Activated T-cell treated with anti-CD3 and anti-CD28 coated beads, Interleukin-2, amount 50 U/mL, for 72 hours (primary cell): Measurements from ENCODE around the gene PDAP1. TPM values are rescaled to one million over a fixed set of nuclear protein-coding genes. Genes with fewer than 3 reads are reported as not detected.
"Not testable (repeated sequence)": the region's sequence is repeated elsewhere in the genome, so short reads cannot be mapped to it uniquely, and the experiment has no call there.

Experiments used
- ATAC-seq, 2 donors: fragments of 150-1000 bp; cut with Tn5 transposase; replicated peaks in 1 of 2; 2 replicates each; pipeline ENCODE4 v1.10.0; 2021; ENCODE audit warnings: moderate library complexity in 2 of 2, mild to moderate bottlenecking in 1 of 2
- DNase-seq, 2 donors: peaks; one replicate each; pipeline ENCODE4 v3.0.0; 2021 to 2022; ENCODE audit warnings: mixed read lengths in 1 of 2
- H3K27ac Mint-ChIP-seq: one replicate; pipeline ENCODE4 v1.8.0; 2022; ENCODE audit warnings: mild to moderate bottlenecking, moderate library complexity, mixed read lengths
- H3K27me3 Mint-ChIP-seq: one replicate; pipeline ENCODE4 v1.8.0; 2022; ENCODE audit warnings: low read depth, mixed read lengths
- H3K36me3 Mint-ChIP-seq, 2 donors: one replicate each; pipeline ENCODE4 v1.8.0; 2022; ENCODE audit warnings: mixed read lengths in 2 of 2, mild to moderate bottlenecking in 1 of 2; ENCODE audit not compliant: insufficient read depth in 2 of 2
- H3K4me1 Mint-ChIP-seq: one replicate; pipeline ENCODE4 v1.8.0; 2022; ENCODE audit warnings: low read depth, mixed read lengths
- H3K4me3 Mint-ChIP-seq, 2 donors: one replicate each; pipeline ENCODE4 v1.8.0; 2022; ENCODE audit warnings: mild to moderate bottlenecking in 2 of 2, mixed read lengths in 2 of 2, moderate library complexity in 2 of 2
- H3K9me3 Mint-ChIP-seq, 2 donors: one replicate each; pipeline ENCODE4 v1.8.0; 2022; ENCODE audit warnings: mixed read lengths in 2 of 2
- total RNA-seq, 2 donors: library from RNA; stranded (reverse); gene quantifications; one replicate each; pipeline ENCODE4 v1.2.3, GENCODE V29; 2022

PDAP1 gene
- total RNA-seq, 2 donors from 2014 or later, result 95.0 to 108 TPM

DNA sequence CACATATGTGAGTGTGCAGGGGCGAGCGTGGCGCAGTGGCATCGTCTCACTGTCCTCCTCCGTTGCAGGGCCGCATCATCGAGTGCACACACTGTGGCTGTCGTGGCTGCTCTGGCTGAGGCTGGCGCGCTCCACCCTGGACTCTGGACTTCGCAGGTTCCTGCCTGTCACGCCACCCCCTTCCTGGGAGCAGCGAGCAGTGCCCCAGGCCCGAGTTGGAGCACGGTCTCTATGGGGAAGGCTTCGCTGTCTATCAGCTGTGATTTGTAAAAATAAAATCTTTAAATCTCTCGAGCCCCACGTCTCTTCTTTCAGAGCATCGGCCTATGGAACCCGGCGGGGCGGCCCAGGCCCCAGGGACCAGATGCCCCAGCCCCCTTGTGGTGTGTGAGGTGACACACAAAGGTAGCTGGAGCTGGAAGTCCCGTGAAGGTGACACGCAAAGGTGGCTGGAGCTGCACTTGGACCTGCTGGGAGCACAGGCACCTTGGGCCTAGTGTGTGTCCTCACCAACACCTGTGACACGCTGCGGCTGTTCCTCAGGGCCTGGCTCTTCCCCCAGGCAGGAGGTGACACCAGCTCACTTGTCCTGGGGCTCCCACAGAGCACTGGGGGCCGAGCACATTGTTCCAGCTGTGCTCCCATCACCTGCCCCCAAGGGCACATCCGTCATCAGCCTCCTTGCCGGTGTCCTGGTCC lies 11.1 kb upstream of the PDAP1 start:
- Mint-ChIP-seq H3K4me3 (no peak overlapping the region), H3K36me3 (peaks cover 10 to 31% of the 10 kb centered on the region in 2 donors), H3K27me3 (no peaks in the 10 kb centered on the region), H3K9me3 (no peaks in the 10 kb centered on the region), H3K27ac (no peak overlapping the region), H3K4me1 (peaks cover 18% of the 10 kb centered on the region)
- peak in 1 of 2 donors; percentile 24 for ATAC-seq
- no peak for DNase-seq

DNA sequence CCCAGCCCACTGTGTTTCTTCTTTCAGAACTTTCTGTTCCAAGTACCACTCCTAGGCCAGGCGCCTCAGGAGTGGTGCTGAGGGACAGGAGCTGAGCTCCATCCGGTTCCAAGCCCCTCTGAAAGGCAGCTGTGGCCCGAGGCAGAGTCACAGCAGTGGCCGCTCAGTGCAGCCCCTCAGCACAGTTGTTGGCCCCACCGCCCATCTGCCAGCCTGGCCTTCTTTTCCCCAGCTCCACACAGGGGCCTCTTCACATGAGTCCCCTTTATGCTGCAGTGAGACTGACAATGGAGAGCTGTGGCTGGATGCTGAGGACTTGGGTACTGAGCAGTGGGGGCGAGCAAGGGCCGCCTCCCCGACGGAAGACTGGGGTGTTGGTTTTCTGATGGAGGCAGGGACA lies 9.9 kb upstream of the PDAP1 start:
- peaks cover 10 to 32% of the 10 kb centered on the region in 2 donors for H3K36me3 Mint-ChIP-seq
- no peak overlapping the region for H3K4me3 Mint-ChIP-seq
- no peak for DNase-seq
- H3K27ac Mint-ChIP-seq, result no peak overlapping the region
- H3K9me3 Mint-ChIP-seq, result no peaks in the 10 kb centered on the region
- no peak for ATAC-seq
- no peaks in the 10 kb centered on the region for H3K27me3 Mint-ChIP-seq
- peaks cover 18% of the 10 kb centered on the region for H3K4me1 Mint-ChIP-seq

DNA sequence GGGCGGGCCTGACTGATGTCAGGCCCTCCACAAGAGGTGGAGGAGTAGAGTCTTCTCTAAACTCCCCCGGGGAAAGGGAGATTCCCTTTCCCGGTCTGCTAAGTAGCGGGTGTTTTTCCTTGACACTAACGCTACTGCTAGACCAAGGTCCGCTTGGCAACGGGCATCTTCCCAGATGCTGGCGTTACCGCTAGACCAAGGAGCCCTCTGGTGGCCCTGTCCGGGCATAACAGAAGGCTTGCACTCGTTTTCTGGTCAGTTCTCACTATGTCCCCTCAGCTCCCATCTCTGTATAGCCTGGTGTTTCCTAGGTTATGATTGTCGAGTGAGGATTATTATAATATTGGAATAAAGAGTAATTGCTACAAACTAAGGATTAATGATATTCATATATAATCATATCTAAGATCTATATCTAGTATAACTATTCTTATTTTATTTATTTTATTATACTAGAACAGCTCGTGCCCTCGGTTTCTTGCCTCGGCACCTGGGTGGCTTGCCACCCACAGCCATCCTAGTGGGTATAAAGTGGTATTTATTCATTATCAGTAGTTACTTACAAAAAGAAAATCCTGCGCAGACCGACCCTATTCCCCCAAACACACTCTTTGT lies 7.2 kb upstream of the PDAP1 start:
- H3K36me3 Mint-ChIP-seq, result peaks cover 18 to 45% of the 10 kb centered on the region in 2 donors
- H3K9me3 Mint-ChIP-seq, ATAC-seq, H3K27me3 Mint-ChIP-seq, H3K27ac Mint-ChIP-seq, H3K4me3 Mint-ChIP-seq: not testable (repeated sequence)
- peaks cover 23% of the 10 kb centered on the region for H3K4me1 Mint-ChIP-seq
- DNase-seq, result peak; percentile 30 to 43

DNA sequence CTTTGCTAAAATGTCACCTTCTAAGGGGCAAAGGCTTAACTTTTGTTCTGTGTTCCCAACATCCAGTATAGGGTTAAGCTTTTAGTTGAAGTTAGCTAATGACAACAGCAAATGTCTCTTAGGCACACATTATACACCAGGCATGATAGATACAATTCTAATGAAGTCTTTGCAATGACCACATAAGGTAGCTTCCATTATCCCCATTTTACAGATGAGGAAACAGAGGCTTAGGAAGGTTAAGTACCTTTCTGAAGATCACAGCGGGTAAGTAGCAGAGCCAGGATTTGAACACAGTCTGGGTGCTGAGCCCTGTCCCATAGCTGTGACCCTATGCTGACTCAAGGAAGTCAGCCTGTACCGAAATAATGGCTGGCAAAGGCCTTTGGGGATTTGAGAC lies 2.2 kb upstream of the PDAP1 start:
- Mint-ChIP-seq H3K36me3 (peaks cover 22 to 34% of the 10 kb centered on the region in 2 donors), H3K9me3 (no peaks in the 10 kb centered on the region), H3K4me3 (peak overlapping the region; percentile 95), H3K27me3 (no peaks in the 10 kb centered on the region), H3K27ac (peak overlapping the region; percentile 93), H3K4me1 (peaks cover 42% of the 10 kb centered on the region)
- ATAC-seq (no peak), DNase-seq (no peak)

DNA sequence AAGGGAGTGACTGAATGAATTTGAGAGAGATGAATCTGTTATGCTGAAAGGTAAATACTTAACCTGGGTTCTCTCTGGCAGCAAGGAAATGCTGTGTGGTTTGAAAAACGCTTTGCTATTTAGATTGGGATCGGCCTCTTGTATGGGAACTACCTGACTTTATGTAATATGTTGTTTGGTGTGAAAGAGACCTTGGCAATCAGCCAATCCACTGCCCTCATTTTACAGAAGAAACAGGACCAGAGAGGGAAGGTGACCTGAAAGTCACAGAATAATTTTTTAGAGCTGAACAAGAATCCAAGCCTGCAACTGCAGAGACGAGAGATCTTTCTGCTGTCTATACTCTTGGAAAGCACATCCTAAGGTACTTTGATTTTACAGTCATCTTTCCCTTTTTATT lies 1.4 kb upstream of the PDAP1 start:
- H3K27ac Mint-ChIP-seq, result peak overlapping the region; percentile 93
- no peaks in the 10 kb centered on the region for H3K27me3 Mint-ChIP-seq
- H3K4me3 Mint-ChIP-seq, result peak overlapping the region; percentile 95
- ATAC-seq (no peak), DNase-seq (no peak)
- peaks cover 19 to 29% of the 10 kb centered on the region in 2 donors for H3K36me3 Mint-ChIP-seq
- no peaks in the 10 kb centered on the region for H3K9me3 Mint-ChIP-seq
- peaks cover 45% of the 10 kb centered on the region for H3K4me1 Mint-ChIP-seq

DNA sequence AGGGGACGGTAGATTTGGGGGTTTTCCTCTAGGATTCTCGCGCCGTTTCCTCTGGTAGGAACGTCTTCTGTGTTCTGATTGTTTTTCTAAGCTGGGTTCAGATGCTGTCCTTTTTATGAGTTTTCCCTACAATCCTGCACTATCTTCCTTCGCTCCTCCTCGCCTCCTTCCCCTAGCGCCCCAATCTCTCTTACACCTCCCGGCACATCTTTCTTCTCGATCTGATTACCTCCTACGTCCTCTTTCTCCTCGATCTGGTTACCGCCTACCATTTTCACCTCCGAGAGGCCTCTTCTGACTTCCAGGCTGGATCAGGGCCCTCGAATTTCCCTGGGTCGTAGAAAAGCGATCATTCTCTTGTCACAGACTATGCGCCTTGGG lies 785 bp upstream of the PDAP1 start:
- H3K36me3 Mint-ChIP-seq, result peaks cover 20 to 27% of the 10 kb centered on the region in 2 donors
- ATAC-seq, result peak; percentile 10

DNA sequence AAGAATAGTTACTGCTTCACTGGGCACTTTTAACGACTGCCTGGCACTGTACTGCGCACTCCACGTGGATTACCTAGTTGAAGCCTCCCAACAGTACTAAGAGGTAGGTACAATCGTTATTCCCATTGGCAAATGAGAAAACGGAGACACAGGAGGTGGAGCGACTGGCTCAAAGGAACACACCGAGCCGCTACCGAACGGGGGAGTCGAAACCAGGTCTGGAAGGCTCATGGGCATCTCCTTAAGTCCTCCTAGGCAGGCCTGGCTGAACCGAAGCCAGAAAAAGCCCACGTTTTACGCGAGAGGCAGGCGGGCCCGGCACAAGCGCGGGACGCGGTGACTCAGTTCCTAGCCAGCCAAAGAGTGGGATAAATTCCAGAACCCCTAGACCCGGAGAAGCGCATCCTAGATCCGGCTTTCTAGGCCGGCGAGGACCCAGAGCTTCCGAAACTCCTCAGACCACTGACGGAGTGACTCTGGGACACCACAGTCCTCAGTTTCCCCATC lies 472 bp downstream of the PDAP1 start:
- peak; percentile 37 to 41 for DNase-seq
- Mint-ChIP-seq H3K36me3 (peaks cover 22 to 29% of the 10 kb centered on the region in 2 donors), H3K27ac (peak overlapping the region; percentile 94), H3K9me3 (no peaks in the 10 kb centered on the region), H3K4me1 (peaks cover 52% of the 10 kb centered on the region), H3K27me3 (no peaks in the 10 kb centered on the region), H3K4me3 (peak overlapping the region; percentile 95)
- peak; percentile 6 to 21 for ATAC-seq

More for the DNA sequence above, 785 bp upstream of the PDAP1 start:
- peak in 1 of 2 donors; percentile 21 for DNase-seq
- no peaks in the 10 kb centered on the region for H3K27me3 Mint-ChIP-seq
- H3K4me3 Mint-ChIP-seq, result peak overlapping the region; percentile 95
- no peaks in the 10 kb centered on the region for H3K9me3 Mint-ChIP-seq
- peaks cover 47% of the 10 kb centered on the region for H3K4me1 Mint-ChIP-seq
- H3K27ac Mint-ChIP-seq, result peak overlapping the region; percentile 94

DNA sequence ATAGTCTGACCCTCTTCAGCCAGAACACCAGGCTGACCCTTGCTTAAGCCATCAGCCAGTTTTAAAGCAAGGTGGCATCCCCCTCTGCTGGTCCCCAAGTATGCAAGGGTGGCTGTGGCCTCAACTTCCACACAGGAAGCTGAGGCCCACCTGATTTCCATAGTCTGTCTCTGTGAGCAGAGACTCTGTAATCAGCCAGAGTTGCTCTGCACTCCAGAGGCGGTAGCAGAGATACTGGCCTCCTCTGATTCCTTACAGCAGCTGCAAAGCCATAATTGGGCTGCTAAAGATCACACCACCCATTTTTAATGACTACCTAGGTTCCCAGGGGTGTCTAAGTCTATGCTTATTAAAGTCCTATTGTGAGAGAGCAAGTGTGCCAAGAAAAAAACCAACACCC lies 1.8 kb downstream of the PDAP1 start:
- H3K4me1 Mint-ChIP-seq, result peaks cover 52% of the 10 kb centered on the region
- H3K36me3 Mint-ChIP-seq, result peaks cover 21 to 32% of the 10 kb centered on the region in 2 donors
- peak overlapping the region; percentile 94 for H3K27ac Mint-ChIP-seq
- DNase-seq (no peak), ATAC-seq (no peak)
- no peaks in the 10 kb centered on the region for H3K9me3 Mint-ChIP-seq
- H3K27me3 Mint-ChIP-seq, result no peaks in the 10 kb centered on the region
- H3K4me3 Mint-ChIP-seq, result peak overlapping the region; percentile 95

DNA sequence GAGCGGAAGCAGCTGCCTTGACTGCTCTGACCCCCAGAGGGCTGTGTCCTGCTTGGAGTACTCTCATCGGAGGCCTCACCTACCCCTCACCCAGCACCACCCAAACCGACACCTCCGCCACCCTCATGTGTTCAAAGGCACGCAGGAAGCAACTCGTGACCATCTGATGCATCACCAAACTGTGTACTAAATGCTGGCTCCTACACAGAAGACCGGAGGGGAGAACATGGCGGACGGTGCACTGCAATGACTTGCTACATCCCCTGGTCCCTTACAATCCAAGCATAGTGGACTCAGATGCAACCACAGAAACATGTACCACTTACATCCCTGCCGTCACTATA lies 3.4 kb downstream of the PDAP1 start:
- peaks cover 41% of the 10 kb centered on the region for H3K4me1 Mint-ChIP-seq
- no peaks in the 10 kb centered on the region for H3K9me3 Mint-ChIP-seq
- H3K36me3 Mint-ChIP-seq, result peaks cover 19 to 34% of the 10 kb centered on the region in 2 donors
- no peak overlapping the region for H3K4me3 Mint-ChIP-seq
- no peaks in the 10 kb centered on the region for H3K27me3 Mint-ChIP-seq
- no peak for ATAC-seq
- DNase-seq, result no peak
- no peak overlapping the region for H3K27ac Mint-ChIP-seq

DNA sequence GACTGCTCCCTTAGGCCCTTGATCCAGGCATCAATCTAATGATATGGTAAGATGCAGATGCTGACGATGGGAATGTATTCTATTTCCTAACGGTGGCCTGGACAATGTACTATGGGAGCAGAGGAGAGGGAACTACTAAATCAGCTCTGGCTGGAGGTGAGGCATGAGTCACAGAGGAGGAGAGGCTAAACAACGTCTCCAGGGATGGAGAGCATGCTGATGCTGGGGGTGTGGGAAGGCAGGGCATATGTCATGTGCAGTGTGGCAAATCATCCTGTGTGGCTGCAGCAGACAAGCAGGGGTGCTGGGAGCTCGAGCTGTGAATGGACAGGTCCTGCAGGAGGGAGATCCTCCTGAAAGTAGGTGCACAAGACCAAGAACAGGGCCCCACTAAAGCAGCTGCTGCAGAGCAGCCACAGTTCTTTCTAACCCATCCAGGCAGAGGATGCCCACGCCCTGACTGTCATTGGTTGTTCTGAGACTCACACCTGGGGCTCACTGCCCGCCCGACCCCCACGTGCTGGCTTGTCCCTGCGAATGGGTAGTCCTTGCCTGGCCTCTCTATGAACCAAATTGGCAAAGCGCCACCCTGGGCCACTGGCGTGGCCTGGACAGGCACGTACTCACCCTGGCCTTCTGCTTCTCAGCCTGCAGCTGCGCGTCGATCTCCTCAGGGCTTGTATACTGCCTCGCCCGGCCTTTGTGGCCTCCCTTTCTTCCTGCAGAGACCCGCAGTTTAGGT lies 4.0 kb downstream of the PDAP1 start:
- ATAC-seq (no peak), DNase-seq (no peak)
- Mint-ChIP-seq H3K27me3 (no peaks in the 10 kb centered on the region), H3K4me1 (peaks cover 38% of the 10 kb centered on the region), H3K4me3 (no peak overlapping the region), H3K9me3 (no peaks in the 10 kb centered on the region), H3K36me3 (peaks cover 19 to 33% of the 10 kb centered on the region in 2 donors), H3K27ac (no peak overlapping the region)

DNA sequence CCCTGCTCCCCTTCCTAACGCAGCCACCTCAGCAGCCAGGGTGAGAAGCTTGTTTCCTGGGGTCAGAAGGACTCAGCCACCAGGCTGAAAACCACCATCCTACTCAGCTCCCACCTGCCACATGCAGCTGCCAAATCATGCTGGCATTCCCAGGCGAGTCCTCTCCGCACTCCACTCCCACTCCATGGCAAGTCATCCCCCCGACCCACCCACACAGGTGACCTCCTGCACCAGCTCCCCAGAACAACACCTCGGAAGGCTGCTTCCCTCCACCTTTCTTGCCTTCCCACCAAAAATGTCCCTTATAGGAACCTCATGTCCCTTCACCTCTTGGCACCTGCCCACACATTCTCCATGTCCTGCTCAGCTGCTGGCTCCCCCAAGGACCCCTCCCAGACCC lies 4.6 kb downstream of the PDAP1 start:
- H3K36me3 Mint-ChIP-seq, result peaks cover 16 to 29% of the 10 kb centered on the region in 2 donors
- DNase-seq (no peak), ATAC-seq (no peak)
- H3K4me3 Mint-ChIP-seq, result no peak overlapping the region
- H3K4me1 Mint-ChIP-seq, result peaks cover 38% of the 10 kb centered on the region
- H3K9me3 Mint-ChIP-seq, result no peaks in the 10 kb centered on the region
- H3K27me3 Mint-ChIP-seq, result no peaks in the 10 kb centered on the region
- no peak overlapping the region for H3K27ac Mint-ChIP-seq

DNA sequence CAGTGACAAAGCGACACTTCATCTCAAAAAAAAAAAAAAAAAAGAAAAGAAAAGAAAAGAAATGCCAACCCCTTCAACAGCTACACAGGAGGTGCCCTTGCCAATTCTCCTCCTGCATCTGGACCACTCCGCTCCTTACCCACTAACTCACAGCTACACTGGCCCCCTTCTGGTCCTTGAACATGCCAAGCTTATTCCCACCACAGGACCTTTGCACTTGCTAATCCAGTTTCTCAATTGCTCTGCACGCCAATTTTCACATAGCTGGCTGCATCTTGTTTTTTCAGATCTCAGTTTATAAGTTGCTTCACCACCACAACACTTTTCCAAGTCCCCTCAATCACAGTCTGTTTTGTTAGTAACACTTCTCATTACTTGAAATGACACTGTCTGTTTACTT lies 5.5 kb downstream of the PDAP1 start:
- peaks cover 16 to 37% of the 10 kb centered on the region in 2 donors for H3K36me3 Mint-ChIP-seq
- H3K27ac Mint-ChIP-seq, result peak overlapping the region; percentile 19
- H3K4me3 Mint-ChIP-seq, result no peak overlapping the region
- ATAC-seq (no peak), DNase-seq (no peak)
- no peaks in the 10 kb centered on the region for H3K27me3 Mint-ChIP-seq
- peaks cover 38% of the 10 kb centered on the region for H3K4me1 Mint-ChIP-seq
- no peaks in the 10 kb centered on the region for H3K9me3 Mint-ChIP-seq

DNA sequence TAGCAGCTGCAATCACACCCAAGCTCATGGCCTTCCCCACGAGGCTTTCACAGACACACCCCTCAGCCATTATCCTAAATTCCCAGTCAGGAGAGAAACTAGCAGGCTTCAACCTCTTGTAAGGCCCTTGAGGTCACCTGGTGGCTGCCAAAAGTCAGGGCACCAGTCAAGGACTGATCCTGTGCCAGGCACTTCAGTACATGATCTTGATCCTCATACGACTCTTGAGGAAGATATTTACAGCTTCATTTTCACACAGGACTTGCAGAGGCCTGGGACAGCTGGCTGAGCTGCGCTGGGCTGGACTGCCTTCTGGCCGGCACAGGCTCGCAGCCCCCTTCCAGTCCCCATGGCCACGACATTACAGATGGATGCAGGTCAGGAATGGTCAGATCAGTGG lies 8.8 kb downstream of the PDAP1 start:
- Mint-ChIP-seq H3K9me3 (no peaks in the 10 kb centered on the region), H3K27ac (no peak overlapping the region), H3K36me3 (peaks cover 14 to 32% of the 10 kb centered on the region in 2 donors), H3K4me3 (no peak overlapping the region), H3K4me1 (peaks cover 6% of the 10 kb centered on the region), H3K27me3 (no peaks in the 10 kb centered on the region)
- DNase-seq (no peak), ATAC-seq (peak in 1 of 2 donors; percentile 1)
